Erythroblast (primary cell): ENCODE data around the gene SHD.
"Not testable (repeated sequence)": the region's sequence is repeated elsewhere in the genome, so short reads cannot be mapped to it uniquely, and the experiment has no call there.

Experiments
- DNase-seq, 2 experiments: peaks; one replicate each; lab custom pipeline; 2025; lab: John Stamatoyannopoulos, UW
- GATA1 ChIP-seq: IDR thresholded peaks from 2 replicates; pipeline ENCODE4 v1.6.1; 2011; ENCODE audit warnings: low read depth, mild to moderate bottlenecking, control low read depth, low read length, moderate library complexity
- POLR2A ChIP-seq: IDR thresholded peaks from 2 replicates; pipeline ENCODE4 v1.6.1; 2011; ENCODE audit warnings: mild to moderate bottlenecking, low read length

Gene SHD

DNA sequence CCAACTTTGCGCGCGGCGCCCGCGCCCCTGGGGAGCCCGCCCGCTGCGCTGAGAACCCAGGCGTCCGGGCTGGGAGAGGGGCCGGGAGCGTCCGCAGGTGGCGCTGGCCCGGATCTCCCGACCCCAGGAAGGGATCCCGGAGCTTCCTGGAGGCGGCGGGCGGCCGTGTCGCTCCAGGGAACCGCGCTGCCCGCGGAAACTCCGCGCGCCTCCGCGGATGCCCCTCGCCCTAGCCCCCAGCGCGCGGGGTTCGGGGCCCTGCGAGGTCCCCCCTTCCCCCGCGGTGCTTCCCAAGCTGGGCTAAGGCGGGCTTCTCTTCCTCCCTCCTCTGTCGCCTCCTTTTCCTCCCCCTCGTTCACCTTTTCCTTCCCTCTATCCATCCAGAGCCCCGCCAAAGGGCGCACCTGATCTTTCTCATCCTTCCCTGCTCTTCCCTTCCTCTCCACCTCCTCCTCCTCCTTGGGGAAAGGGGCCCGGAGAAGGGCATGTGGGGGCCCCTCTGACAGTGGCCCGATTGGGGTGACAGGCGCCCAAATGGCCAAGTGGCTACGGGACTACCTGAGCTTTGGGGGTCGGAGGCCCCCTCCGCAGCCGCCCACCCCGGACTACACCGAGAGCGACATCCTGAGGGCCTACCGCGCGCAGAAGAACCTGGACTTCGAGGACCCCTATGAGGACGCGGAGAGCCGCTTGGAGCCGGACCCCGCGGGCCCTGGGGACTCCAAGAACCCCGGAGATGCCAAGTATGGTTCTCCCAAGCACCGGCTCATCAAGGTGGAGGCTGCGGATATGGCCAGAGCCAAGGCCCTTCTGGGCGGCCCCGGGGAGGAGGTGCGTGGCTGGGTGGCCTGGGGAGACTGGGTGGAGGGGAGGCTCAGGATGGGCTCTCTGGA lies 710 bp downstream of the SHD start:
- no peak for TF ChIP-seq GATA1
- TF ChIP-seq POLR2A = no peak
- no peak for DNase-seq

DNA sequence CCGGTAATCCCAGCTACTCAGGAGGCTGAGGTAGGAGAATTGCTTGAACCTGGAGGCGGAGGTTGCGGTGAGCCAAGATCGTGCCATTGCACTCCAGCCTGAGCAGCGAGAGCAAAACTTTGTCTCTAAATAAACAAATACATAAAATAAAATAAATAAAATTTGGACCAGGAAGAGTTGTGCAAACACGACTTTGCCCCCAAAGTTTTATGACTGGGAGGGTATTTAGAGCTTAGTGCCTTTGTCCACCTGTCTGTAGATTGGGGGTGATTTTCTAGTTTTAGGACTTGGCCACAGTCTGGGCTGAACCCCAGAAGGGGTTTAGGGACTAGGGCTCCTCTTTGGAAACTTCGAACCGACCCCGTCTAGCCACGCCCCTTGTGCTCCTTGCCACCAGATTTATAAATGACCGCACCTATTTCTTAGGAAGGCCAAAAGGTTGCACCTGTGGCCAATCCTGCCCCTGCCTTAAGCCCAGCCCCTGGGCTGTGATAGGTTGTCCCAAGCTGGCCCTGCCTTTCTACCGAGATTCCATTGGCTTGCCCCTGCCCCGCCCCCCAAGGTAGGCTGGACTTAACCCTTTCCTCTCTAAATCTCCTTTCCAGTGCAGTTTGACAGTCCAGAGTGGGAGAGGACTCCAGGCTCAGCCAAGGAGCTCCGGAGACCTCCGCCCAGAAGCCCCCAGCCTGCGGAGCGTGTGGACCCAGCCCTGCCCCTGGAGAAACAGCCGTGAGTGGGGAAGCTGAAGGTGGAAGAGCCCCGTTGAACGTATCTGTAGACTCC lies 5.3 kb downstream of the SHD start:
- DNase-seq = no peak
- TF ChIP-seq GATA1 (no peak), POLR2A (no peak)

DNA sequence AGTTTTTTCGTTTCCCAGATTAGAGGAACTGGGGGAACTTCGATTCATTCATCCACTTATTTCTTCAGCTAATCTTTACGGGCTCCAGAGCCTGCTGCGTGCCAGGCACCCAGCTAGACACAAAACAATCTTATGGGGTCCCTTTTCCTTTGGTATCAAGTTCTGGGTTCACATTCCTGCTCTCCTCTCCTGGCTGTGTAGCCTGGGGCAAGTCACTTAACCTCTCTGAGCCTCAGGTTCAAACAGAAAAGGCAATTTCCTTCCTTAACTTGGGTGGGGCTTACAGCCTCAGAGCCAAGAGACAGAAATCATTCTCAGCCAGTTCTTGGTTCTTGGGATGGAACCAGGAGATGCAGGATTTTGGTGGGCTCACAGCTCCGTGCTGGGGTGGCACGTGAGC lies 5.9 kb downstream of the SHD start:
- DNase-seq = no peak
- TF ChIP-seq POLR2A (no peak), GATA1 (no peak)

- not testable (repeated sequence) for DNase-seq
These were observed 7.1 kb downstream of the SHD start for GRCh38 chr19:4286141-4286540.

- TF ChIP-seq GATA1 = no peak
- TF ChIP-seq POLR2A = no peak
- DNase-seq = no peak
These were observed 9.2 kb downstream of the SHD start for GRCh38 chr19:4288091-4288777.

DNA sequence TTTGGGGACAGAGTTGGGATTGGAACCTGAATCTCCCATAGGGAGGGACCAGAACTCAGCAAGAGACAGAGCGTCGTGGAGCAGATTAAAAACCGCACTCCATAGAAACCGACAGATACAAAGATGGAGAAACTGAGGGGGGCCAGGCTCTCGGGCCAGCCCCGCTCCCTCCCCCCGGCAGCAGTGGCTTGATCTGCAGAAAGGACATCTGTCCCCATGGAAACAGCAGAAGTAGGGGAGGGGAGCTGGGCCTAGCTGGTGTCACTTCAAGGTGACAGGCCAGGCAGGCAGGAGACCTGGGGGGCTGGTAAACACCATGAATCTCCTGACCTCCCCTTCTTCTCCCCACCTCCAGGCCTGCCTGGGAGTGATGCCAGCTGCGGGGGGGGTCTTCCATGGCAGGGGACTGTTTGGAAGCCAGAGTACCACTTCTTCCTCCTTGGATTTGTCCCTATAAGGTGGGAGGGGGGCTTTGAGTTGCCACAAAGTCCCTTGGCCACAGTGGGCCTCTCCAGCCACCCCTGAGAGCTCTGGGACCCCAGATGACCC lies 12.2 kb downstream of the SHD start:
- DNase-seq = no peak
- no peak for TF ChIP-seq POLR2A
- no peak for TF ChIP-seq GATA1

GRCh38 chr19:4292515-4292914 lies 13.4 kb downstream of the SHD start:
- TF ChIP-seq GATA1 = no peak
- TF ChIP-seq POLR2A = no peak
- DNase-seq = no peak

DNA sequence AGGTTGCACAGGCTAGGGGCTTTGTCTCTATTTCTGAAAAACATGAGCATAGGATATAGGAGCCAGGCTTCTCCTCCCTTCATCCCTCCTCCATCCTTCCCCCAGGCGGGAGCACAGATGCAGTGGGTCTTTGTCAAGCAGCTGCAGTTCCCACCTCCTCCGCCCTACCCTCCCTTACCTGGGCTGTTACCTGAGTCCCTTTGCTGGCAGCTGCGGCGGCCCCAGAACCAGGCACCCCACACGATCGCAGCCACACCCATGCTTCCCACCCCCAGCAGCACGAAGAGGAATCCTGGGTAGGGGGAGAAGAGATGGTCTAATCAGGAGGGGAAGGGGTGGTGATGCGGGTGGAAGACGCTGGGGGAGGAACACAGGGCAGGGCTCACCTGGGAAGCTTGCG lies 15.3 kb downstream of the SHD start:
- TF ChIP-seq POLR2A = no peak
- no peak for TF ChIP-seq GATA1
- DNase-seq = no peak

- no peak for DNase-seq
- TF ChIP-seq GATA1 (no peak), POLR2A (no peak)
These were observed 17.1 kb downstream of the SHD start for GRCh38 chr19:4295972-4296771.

- TF ChIP-seq GATA1 (no peak), POLR2A (no peak)
These were observed 19.1 kb downstream of the SHD start for GRCh38 chr19:4297901-4298809.

DNA sequence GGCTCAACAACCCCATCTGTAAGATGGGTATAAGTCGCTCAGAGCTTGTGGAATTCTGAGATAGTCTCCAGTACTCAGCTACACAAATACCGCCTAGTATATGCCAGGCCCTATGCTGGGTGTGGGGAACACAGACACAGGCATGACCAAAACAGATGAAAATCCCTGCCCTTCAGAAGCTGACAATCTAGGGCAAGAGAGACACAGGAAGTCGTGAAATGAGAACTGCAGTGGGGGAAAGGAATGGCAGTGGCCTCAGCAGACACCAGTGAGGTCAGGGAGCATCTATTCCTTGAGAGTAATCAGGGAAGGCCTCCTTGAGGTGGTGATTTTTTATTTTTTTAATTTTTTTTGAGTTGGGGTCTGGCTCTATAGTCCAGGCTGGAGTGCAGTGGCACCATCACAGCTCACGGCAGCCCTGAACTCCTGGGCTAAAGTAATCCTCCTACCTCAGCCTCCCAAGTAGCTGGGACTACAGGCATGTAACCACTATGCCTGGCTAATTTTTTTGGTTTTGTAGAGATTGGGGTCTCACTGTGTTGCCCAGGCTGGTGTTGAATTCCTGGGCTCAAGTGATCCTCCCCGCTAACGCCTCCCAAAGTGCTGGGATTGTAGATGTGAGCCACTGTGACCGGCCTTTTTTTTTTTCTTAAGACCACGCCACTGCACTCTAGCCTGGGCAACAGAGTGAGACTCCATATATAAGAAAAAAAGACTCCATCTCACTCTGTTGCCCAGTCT lies 19.9 kb downstream of the SHD start:
- no peak for DNase-seq
- no peak for TF ChIP-seq POLR2A
- TF ChIP-seq GATA1 = no peak

More at GRCh38 chr19:4297901-4298809, 19.1 kb downstream of the SHD start:
- no peak for DNase-seq

GRCh38 chr19:4300589-4300988 lies 21.5 kb downstream of the SHD start:
- TF ChIP-seq GATA1 (no peak), POLR2A (no peak)
- no peak for DNase-seq
